DOHH2 (cell line): ENCODE data around the gene MRPL55.

ENCODE experiments used
- H3F3A ChIP-seq: fragments of 200-600 bp; sonication (generic), shearing (Covaris generic); 2 replicates; pipeline ENCODE4 v1.6.0; 2016; ENCODE audit warnings: antibody characterized with exemption, mild to moderate bottlenecking; ENCODE audit not compliant: control insufficient read depth, insufficient read depth
- H3K27ac ChIP-seq: fragments of 200-600 bp; sonication (generic); 2 replicates; pipeline ENCODE4 v1.5.1; 2014; ENCODE audit warnings: low read depth, mild to moderate bottlenecking, low read length, moderate library complexity
- H3K27me3 ChIP-seq: fragments of 200-600 bp; sonication (generic); 2 replicates; pipeline ENCODE4 v1.6.1; 2014; ENCODE audit warnings: mild to moderate bottlenecking, low read length, mixed read lengths; ENCODE audit not compliant: control insufficient read depth
- H3K36me3 ChIP-seq: fragments of 200-600 bp; sonication (generic); 2 replicates; pipeline ENCODE4 v1.6.1; 2014; ENCODE audit warnings: mild to moderate bottlenecking, low read length, moderate library complexity, mixed read lengths; ENCODE audit not compliant: control insufficient read depth
- H3K4me1 ChIP-seq: fragments of 200-600 bp; sonication (generic); 2 replicates; pipeline ENCODE4 v1.6.1; 2014; ENCODE audit warnings: mild to moderate bottlenecking, low read length, mixed read lengths; ENCODE audit not compliant: control insufficient read depth
- H3K4me2 ChIP-seq: fragments of 200-600 bp; sonication (generic); 2 replicates; pipeline ENCODE4 v1.6.0; 2014; ENCODE audit warnings: mild to moderate bottlenecking, low read length, moderate library complexity
- H3K4me3 ChIP-seq: fragments of 200-600 bp; sonication (generic); 2 replicates; pipeline ENCODE4 v1.5.1; 2014; ENCODE audit warnings: mild to moderate bottlenecking, low read length, mixed read lengths
- H3K79me2 ChIP-seq: fragments of 200-600 bp; sonication (generic); 2 replicates; pipeline ENCODE4 v1.6.1; 2014; ENCODE audit warnings: mild to moderate bottlenecking, low read length, mixed read lengths; ENCODE audit not compliant: control insufficient read depth
- H3K9me2 ChIP-seq: fragments of 200-600 bp; sonication (generic); replicated peaks from 2 replicates; pipeline ENCODE4 v1.6.1; 2014; ENCODE audit warnings: mild to moderate bottlenecking, low read length, mixed read lengths; ENCODE audit not compliant: control insufficient read depth
- H3K9me3 ChIP-seq: fragments of 200-600 bp; sonication (generic); 2 replicates; pipeline ENCODE4 v1.6.1; 2014; ENCODE audit warnings: antibody characterized with exemption, low read length, mixed read lengths; ENCODE audit not compliant: control insufficient read depth, insufficient read depth
- H4K20me1 ChIP-seq: fragments of 200-600 bp; sonication (generic); 2 replicates; pipeline ENCODE4 v1.6.0; 2014; ENCODE audit warnings: low read depth, mild to moderate bottlenecking, antibody characterized with exemption, low read length, moderate library complexity; ENCODE audit not compliant: control insufficient read depth, insufficient read depth
- CTCF ChIP-seq: fragments of 200-600 bp; sonication (generic); IDR thresholded peaks from one replicate; pipeline ENCODE4 v1.5.1; 2014; ENCODE audit warnings: antibody characterized with exemption, mild to moderate bottlenecking, low read depth, low read length; ENCODE audit not compliant: poor library complexity, severe bottlenecking
- EZH2phosphoT487 ChIP-seq: fragments of 200-600 bp; sonication (generic); IDR thresholded peaks from 2 replicates; pipeline ENCODE4 v1.6.1; 2017; ENCODE audit warnings: borderline replicate concordance, mild to moderate bottlenecking, antibody characterized with exemption, low read length, moderate library complexity, mixed read lengths

Gene MRPL55

GRCh38 chr1:228146417-228147150, 37.5 kb upstream of the MRPL55 start:
- Histone ChIP-seq H3K4me1 (peaks cover 28% of the 10 kb centered on the region), H3K27me3 (no peaks in the 10 kb centered on the region), H3K4me2 (no peak overlapping the region), H3K9me3 (no peaks in the 10 kb centered on the region), H3K79me2 (peaks cover 49% of the 10 kb centered on the region), H3K27ac (no peak overlapping the region), H4K20me1 (peaks cover 7% of the 10 kb centered on the region; the same call in 1 of the 2 replicates), H3K9me2 (no peaks in the 10 kb centered on the region), H3K4me3 (no peak overlapping the region), H3K36me3 (peaks cover 13% of the 10 kb centered on the region), H3F3A (no peaks in the 10 kb centered on the region)
- TF ChIP-seq CTCF (no peak), EZH2phosphoT487 (no peak)

- no peaks in the 10 kb centered on the region for H3K9me3 ChIP-seq
- no peaks in the 10 kb centered on the region for H3F3A ChIP-seq
- no peak overlapping the region for H3K4me2 ChIP-seq
- no peak overlapping the region for H3K27ac ChIP-seq
- H3K36me3 ChIP-seq = peaks cover 17% of the 10 kb centered on the region
- H3K4me3 ChIP-seq = no peak overlapping the region
- H3K4me1 ChIP-seq = peaks cover 35% of the 10 kb centered on the region
- no peaks in the 10 kb centered on the region for H3K27me3 ChIP-seq
- H3K79me2 ChIP-seq = peaks cover 58% of the 10 kb centered on the region
- TF ChIP-seq CTCF = no peak
- TF ChIP-seq EZH2phosphoT487 = no peak
- no peaks in the 10 kb centered on the region for H3K9me2 ChIP-seq
- peaks cover 15% of the 10 kb centered on the region; the same call in 1 of the 2 replicates for H4K20me1 ChIP-seq
These were observed 36.6 kb upstream of the MRPL55 start for GRCh38 chr1:228145463-228146416.

GRCh38 chr1:228144993-228145343, 35.9 kb upstream of the MRPL55 start:
- H3K4me3 ChIP-seq = no peak overlapping the region
- peaks cover 35% of the 10 kb centered on the region for H3K4me1 ChIP-seq
- no peak overlapping the region for H3K27ac ChIP-seq
- peaks cover 18% of the 10 kb centered on the region; the same call in 1 of the 2 replicates for H4K20me1 ChIP-seq
- no peaks in the 10 kb centered on the region for H3K9me2 ChIP-seq
- H3K79me2 ChIP-seq = peaks cover 64% of the 10 kb centered on the region
- no peak overlapping the region for H3K4me2 ChIP-seq
- no peaks in the 10 kb centered on the region for H3F3A ChIP-seq
- H3K9me3 ChIP-seq = no peaks in the 10 kb centered on the region
- H3K27me3 ChIP-seq = no peaks in the 10 kb centered on the region
- H3K36me3 ChIP-seq = peaks cover 19% of the 10 kb centered on the region
- TF ChIP-seq EZH2phosphoT487 (no peak), CTCF (no peak)
